Measurements from ENCODE around the gene FHAD1. TPM values are rescaled to one million over a fixed set of nuclear protein-coding genes. Genes with fewer than 3 reads are reported as not detected.
A peak's percentile ranks its signal among the peaks of the same experiment; 100 is the strongest.

The FHAD1 gene
- total RNA-seq, 1 donor from 2014 or later = 3.1 TPM

DNA sequence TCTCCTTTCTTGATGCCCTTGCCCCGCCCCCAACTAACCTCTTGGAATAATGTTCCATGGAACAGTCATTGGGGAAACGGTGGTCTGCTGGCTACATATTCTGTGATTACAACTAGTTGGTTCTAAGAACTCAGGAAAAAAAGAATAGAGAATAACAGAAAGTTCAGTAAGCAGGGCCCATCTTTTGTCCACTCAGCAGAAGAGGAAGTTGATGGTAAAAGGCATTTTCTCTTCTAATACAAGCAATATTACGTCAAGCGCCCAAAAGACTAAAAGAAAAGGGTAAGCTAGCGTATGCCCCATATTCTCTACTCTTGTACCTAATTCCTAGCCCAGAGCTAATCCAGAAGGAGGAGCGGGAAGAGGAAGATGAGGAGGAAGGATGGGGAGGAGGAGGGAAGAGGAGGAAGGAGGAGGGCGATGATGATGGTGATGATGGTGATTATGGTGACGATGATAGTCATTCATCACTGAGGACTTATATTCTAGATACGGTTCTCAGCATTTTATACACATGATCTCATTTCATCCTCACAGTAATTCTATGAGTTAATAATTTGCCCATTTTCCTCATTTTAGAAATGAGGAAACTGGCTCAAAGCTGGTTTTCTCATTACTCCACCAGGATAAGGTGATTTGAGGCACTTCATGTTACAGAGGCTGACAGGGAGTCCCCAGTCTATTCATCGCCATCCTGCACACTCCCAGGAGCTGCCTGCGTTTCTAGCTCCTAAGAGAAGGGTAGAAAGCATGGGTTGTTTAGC, 86.1 kb downstream of the FHAD1 start:
- DNase-seq (ENCODE audit: low spot score) = no peak
- intact Hi-C loops (cut with DNase I) = no loop called here
- no peak for ATAC-seq

DNA sequence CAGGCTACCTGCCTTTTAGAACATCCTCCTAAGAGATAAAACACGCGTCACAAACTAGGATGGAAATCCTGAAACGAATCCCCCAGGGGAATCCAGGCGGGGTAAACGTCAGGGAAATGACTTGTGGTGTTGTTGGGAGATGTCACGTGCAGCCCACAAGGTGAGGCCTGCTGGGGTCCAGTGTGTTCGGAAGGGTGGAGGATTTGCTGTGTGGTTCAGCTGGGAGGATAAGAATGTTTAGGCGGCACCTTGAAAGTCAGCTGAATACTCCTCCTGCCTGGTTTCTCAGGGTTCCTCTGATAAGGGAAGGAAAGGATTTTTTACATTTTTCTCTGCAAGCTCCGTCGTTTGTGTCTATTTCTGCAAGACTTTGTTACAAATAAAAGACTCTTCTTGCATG, 88.0 kb downstream of the FHAD1 start:
- no peak for DNase-seq (ENCODE audit: low spot score)
- intact Hi-C loops (cut with DNase I) = no loop called here
- ATAC-seq = no peak

DNA sequence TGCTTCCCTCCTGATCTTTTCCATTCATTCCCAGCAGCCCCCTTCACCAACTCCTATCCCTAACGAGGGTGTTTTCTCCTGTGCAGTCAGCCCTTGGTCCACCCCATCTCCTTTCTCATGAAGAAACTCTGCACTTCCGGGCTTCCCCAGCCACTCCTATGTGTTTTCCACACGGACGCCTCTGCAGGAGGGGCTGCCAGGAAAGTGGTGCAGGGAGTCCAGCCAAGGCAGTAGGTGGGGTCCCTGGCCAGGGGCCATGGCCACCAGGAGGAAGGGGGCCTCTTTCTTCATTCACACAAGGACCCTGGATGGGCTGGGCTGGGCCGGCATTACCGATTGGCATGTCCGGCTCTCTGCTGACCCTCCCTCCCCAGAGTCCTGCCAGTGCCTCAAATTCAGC, 89.8 kb downstream of the FHAD1 start:
- intact Hi-C loops (cut with DNase I) = no loop called here
- peak; percentile 28 for ATAC-seq
- no peak for DNase-seq (ENCODE audit: low spot score)

GRCh38 chr1:15337656-15338402, 90.8 kb downstream of the FHAD1 start:
- DNase-seq (ENCODE audit: low spot score) = no peak
- intact Hi-C loops (cut with DNase I) = no loop called here
- peak; percentile 67 for ATAC-seq

DNA sequence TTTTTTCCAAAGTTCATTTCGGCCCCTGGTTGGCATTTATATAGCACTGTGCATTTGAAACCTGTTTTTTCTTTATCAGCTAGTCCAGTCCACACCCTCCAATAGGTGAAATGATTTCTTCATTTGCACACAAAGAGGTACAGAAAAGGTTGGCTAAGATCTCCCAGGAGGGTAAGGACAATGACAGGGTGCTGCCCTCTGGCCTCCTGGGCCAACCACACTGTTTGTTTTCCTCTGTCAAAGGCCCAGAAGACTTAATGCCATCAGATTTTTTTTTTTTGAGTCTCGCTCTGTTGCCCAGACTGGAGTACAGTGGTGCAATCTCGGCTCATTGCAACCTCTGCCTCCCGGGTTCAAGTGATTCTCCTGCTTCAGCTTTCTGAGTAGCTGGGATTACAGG, 92.5 kb downstream of the FHAD1 start:
- intact Hi-C loops (cut with DNase I) = no loop called here
- ATAC-seq = no peak
- no peak for DNase-seq (ENCODE audit: low spot score)

- ATAC-seq (no peak), DNase-seq (ENCODE audit: low spot score) (no peak)
- intact Hi-C loops (cut with DNase I) = no loop called here
These were observed 94.2 kb downstream of the FHAD1 start for GRCh38 chr1:15341228-15341627.

DNA sequence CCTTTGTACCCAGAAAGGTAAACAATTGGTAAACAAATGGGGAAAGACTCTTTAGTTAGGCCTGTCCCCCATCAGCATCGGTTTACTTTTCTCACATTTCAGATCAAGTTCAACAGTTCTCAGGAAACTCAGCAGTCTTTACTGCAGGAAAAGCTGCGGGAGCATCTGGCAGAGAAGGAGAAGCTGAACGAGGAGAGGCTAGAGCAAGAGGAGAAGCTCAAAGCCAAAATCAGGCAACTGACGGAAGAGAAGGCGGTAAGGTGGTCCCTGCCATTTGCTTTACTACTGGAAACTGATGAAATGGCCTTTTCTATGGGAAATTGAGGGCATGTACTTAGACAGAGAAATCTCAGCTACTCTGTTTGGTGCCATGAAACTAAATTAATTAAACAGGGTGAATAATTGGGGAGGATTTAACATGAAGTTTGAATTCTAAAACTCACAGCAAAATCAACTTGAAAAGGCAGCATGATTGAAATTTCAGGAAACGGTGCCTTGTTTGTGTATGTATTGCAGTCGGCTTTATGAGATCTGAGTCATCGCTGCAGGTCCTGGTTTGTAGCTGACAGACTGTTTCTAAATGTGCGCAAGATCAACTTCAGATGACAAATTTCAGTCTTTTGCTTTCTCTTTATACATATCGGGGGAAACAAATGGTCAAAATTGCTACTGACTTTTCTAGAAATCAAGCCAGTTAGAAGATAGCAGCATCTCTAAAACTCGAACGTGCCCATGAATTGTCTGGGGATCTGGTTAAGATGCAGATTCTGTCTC, 94.8 kb downstream of the FHAD1 start:
- intact Hi-C loops (cut with DNase I) = no loop called here
- DNase-seq (ENCODE audit: low spot score) (no peak), ATAC-seq (no peak)

GRCh38 chr1:15342408-15342967, 95.5 kb downstream of the FHAD1 start:
- intact Hi-C loops (cut with DNase I) = no loop called here
- ATAC-seq (no peak), DNase-seq (ENCODE audit: low spot score) (no peak)

GRCh38 chr1:15343099-15343498, 96.1 kb downstream of the FHAD1 start:
- DNase-seq (ENCODE audit: low spot score) = no peak
- ATAC-seq = no peak
- intact Hi-C loops (cut with DNase I) = no loop called here

- intact Hi-C loops (cut with DNase I) = no loop called here
- no peak for DNase-seq (ENCODE audit: low spot score)
- peak; percentile 45 for ATAC-seq
These were observed 96.7 kb downstream of the FHAD1 start for GRCh38 chr1:15343729-15344128.

DNA sequence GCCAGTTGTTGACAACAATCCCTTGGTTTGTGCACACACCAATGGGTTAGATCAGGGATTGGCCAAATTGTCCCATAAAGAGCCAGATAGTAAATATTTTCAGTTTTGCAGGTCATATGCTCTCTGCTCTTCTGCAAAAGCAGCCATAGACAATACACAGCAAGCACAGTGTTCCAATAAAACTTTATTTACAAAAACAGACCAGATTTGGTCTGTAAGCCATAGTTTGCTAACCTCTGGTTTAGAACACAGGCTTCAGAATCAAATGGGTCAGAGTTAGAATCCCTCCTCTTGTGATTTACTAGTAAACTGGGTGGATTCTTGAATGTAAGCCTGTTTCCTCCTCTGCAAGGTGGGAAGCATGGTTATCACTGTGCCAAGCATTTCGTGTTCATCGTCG, 97.4 kb downstream of the FHAD1 start:
- DNase-seq (ENCODE audit: low spot score) (no peak), ATAC-seq (no peak)
- intact Hi-C loops (cut with DNase I) = no loop called here

DNA sequence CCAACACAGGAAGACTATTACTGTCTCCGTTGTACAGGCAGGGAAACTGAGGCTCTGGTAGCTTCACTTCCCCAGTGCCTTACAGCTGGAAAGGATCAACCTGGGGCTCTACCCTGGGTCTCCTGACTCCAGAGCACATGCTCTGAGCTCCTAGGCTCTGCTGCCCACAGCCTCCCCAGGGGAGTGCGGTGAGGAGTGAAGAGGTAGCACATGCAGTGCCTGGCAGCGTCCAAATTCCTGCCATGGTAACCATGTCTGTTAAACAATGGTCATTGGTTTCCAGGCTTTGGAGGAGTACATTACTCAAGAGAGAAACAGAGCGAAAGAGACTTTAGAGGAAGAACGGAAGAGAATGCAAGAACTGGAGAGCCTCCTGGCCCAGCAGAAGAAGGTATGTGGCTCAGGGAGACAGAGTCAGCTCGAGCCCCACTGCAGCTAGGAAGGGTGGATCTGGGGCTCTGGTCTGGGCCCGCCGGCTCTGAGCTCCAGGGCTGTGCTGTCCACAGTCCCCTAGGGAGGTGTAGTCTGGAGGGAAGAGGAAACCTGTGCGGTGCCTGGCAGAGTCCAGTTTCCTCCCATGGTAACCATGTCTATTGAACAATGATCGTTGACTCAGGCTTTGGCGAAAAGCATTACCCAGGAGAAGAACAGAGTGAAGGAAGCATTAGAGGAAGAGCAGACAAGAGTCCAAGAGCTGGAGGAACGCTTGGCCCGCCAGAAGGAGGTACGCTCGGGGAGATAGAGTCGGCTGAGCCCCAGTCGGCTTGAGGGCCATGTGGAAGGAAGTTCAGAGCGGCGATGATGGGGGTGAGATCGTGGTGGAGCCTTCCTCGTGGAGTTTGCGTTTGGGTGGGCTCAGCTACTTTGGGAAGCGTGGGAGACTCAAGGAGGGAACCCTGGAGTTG, 98.0 kb downstream of the FHAD1 start:
- no peak for DNase-seq (ENCODE audit: low spot score)
- intact Hi-C loops (cut with DNase I) = no loop called here
- ATAC-seq = no peak

GRCh38 chr1:15345705-15346345, 98.8 kb downstream of the FHAD1 start:
- intact Hi-C loops (cut with DNase I) = no loop called here
- peak; percentile 71 for DNase-seq (ENCODE audit: low spot score)
- ATAC-seq = peak; percentile 65

DNA sequence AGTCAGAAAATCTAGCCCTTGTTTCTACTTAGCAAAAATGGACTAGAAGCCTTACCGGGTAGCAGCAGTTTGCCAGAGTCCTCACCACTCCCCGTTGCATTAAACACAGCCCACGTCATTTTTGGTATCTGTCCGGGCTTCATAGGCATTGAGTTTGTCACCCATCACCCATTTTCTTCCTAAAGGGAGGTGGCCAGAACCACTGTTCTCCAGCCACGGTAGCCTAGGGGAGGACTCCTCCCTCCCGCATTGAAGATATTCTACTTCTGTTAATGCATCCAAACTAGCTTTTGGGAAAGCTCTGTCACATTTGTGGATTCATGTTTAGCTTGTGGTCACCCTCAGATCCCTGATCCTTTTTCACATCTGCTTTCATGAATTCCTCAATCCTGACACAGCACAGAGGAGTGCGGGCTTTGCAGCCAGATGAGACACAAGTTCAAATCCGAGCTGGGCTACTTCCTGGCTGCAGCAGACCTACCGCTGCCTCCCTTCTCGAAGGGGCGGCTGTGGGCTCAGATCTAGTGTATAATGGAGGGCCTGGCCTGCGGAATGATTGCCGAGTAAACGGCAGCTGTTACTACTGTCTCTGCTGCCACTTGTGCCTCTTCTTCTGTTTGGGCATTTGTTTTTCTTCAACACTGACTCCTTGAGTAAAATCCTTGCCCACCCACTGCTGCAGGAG, 99.5 kb downstream of the FHAD1 start:
- no peak for ATAC-seq
- intact Hi-C loops (cut with DNase I) = no loop called here

DNA sequence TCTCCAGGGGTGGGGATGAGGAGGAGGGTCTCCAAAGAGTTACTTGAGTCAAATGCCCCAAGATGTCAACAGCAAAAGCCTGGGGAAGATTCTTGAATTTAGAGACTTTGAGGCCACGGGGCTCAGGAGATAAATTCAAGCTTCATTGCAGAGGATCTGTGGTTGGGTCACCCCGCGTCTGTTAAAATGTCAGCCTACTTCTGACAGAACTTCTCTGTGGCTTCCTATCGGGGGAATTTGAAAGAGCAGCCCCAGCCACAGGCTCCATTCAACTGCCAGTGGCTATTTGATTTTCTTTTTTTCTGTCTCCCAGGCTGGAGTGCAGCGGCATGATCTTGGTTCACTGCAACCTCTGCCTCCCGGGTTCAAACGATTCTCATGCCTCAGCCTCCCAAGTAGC, 100.2 kb downstream of the FHAD1 start:
- no peak for ATAC-seq

More for the DNA sequence above, 99.5 kb downstream of the FHAD1 start:
- DNase-seq (ENCODE audit: low spot score) = no peak

GRCh38 chr1:15348648-15349047, 101.6 kb downstream of the FHAD1 start:
- DNase-seq (ENCODE audit: low spot score) = no peak
- intact Hi-C loops (cut with DNase I) = no loop called here
- ATAC-seq = no peak

More for the DNA sequence above, 100.2 kb downstream of the FHAD1 start:
- no peak for DNase-seq (ENCODE audit: low spot score)
- intact Hi-C loops (cut with DNase I) = no loop called here

- ATAC-seq = no peak
- DNase-seq (ENCODE audit: low spot score) = no peak
- intact Hi-C loops (cut with DNase I) = no loop called here
These were observed 102.1 kb downstream of the FHAD1 start for GRCh38 chr1:15349133-15349532.

DNA sequence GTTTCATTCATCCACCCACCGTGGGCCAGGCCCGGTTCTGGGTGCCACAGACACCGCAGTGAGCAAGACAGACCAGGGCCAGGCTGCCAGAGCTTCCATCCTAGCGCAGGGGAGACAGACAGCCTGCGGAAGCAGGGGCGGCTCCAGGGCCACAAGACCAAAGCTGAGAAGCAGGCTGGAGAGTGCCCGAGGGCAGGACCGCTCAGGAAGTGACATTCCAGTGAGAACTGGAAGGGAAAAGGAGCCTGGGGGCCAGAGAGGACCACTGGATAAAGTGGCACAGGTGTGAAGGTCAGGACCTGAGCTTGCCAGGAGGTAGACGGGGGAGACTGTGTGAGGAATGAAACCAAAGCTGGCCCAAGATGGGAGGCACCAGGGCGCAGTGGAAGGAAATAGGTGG, 103.1 kb downstream of the FHAD1 start:
- ATAC-seq (no peak), DNase-seq (ENCODE audit: low spot score) (no peak)
- intact Hi-C loops (cut with DNase I) = no loop called here
